ENCODE results near the gene PACC1. TPM values are rescaled to one million over a fixed set of nuclear protein-coding genes. Genes with fewer than 3 reads are reported as not detected.

The PACC1 gene
- total RNA-seq, 2 donors from 2014 or later, result 4.2 TPM; not detected in 1

DNA sequence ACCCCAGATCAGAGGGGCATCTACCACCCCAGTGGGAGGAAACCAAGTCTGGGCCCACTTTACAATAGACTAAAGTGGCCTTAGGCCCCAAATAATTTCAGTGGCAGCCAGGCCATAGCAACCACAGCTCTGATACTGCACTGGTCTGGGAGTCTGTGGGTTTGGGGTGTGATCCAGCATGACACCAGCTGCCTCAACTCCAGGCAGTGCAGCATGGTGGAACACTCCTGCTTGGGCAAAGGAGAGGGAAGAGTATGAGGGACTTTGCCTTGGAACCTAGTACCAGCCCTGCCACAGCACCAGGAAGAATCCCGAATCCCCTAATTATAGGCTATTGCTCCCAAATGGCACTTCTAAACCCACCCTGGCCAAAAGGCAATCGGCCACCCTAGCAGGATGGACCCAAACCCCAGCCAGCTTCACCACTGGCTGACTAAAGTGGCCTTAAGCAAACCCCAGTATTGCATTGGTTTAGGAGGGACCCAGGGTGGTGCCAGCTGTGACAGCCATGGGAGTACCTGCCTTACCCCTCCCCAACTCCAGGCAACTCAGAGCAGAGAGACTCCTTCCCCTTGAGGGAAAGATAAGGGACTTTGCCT is 47.1 kb downstream of the PACC1 start:
- DNase-seq, result no peak
- 70 to 71% methylated on average over 2 of the region's 2 CpGs for WGBS, 2 donors

DNA sequence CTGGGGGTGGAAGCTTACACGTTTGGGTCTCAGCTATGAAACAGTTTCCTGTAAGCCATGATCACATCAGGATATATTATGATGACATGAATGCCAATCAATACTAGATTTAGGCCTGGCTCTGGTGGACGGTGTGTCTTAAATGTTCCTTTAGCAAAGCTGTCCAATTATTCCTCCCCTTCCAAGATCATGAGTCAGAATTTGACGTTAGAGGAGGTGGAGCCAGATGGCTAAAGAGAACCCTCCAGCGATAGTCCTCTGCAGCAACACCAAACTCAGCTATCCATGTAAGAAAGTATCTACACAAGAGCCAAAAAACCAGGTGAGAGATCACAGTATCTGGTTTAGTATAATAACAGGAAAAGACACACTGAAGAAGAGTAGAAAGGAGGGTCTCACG is 47.8 kb downstream of the PACC1 start:
- no peak overlapping the region for H3K27ac ChIP-seq
- TF ChIP-seq, protein P1, sequence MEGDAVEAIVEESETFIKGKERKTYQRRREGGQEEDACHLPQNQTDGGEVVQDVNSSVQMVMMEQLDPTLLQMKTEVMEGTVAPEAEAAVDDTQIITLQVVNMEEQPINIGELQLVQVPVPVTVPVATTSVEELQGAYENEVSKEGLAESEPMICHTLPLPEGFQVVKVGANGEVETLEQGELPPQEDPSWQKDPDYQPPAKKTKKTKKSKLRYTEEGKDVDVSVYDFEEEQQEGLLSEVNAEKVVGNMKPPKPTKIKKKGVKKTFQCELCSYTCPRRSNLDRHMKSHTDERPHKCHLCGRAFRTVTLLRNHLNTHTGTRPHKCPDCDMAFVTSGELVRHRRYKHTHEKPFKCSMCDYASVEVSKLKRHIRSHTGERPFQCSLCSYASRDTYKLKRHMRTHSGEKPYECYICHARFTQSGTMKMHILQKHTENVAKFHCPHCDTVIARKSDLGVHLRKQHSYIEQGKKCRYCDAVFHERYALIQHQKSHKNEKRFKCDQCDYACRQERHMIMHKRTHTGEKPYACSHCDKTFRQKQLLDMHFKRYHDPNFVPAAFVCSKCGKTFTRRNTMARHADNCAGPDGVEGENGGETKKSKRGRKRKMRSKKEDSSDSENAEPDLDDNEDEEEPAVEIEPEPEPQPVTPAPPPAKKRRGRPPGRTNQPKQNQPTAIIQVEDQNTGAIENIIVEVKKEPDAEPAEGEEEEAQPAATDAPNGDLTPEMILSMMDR (IDR thresholded peaks at IDR 0.05), result no peak
- no peak for TF ChIP-seq POLR2A (IDR thresholded peaks at IDR 0.05)
- H3K27me3 ChIP-seq, result no peaks in the 10 kb centered on the region
- H3K4me1 ChIP-seq, result no peaks in the 10 kb centered on the region
- WGBS, 2 donors, result 66 to 67% methylated on average over 5 of the region's 5 CpGs
- no peak overlapping the region for H3K4me3 ChIP-seq
- DNase-seq, result no peak
- H3K36me3 ChIP-seq (replicated peaks in 1 of 2; ENCODE audit: insufficient read depth in 1 of 2, low read depth in 2 of 2), result peaks cover 0 to 4% of the 10 kb centered on the region in 2 donors
- intact Hi-C loops (cut with DNase I), result no loop called here
- no peaks in the 10 kb centered on the region for H3K9me3 ChIP-seq
- no peak for ATAC-seq

More for the DNA sequence above, 47.1 kb downstream of the PACC1 start:
- Histone ChIP-seq H3K27me3 (no peaks in the 10 kb centered on the region), H3K9me3 (no peaks in the 10 kb centered on the region), H3K4me3 (no peak overlapping the region), H3K4me1 (no peaks in the 10 kb centered on the region), H3K27ac (no peak overlapping the region), H3K36me3 (replicated peaks in 1 of 2; ENCODE audit: insufficient read depth in 1 of 2, low read depth in 2 of 2) (no peaks in the 10 kb centered on the region)
- TF ChIP-seq POLR2A (IDR thresholded peaks at IDR 0.05), result no peak
- TF ChIP-seq, protein P1 (IDR thresholded peaks at IDR 0.05), result no peak
- ATAC-seq, result no peak
- intact Hi-C loops (cut with DNase I), result no loop called here

DNA sequence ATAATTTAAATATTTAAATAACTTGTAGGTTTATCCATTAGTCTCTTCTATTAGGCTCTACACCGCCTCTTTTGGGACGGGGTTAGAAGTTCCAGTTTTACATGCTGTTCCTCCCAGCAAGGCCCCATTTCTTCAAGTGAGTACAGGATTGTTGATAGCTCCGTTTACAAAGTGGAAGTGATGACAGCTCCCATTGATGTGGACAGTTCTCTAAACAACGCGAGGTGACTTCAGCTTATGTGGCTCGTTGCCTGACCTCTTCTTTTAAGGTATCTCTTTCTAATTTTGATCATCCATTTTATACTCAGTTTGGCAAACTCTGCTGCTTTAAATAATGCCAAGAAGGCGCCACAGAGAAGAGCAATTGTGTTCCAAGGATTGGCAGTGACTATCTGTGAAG is 49.7 kb downstream of the PACC1 start:
- ATAC-seq (no peak), DNase-seq (no peak)
- Histone ChIP-seq H3K4me3 (no peak overlapping the region), H3K27me3 (no peaks in the 10 kb centered on the region), H3K36me3 (replicated peaks in 1 of 2; ENCODE audit: insufficient read depth in 1 of 2, low read depth in 2 of 2) (peaks cover 0 to 11% of the 10 kb centered on the region in 2 donors), H3K4me1 (no peaks in the 10 kb centered on the region), H3K9me3 (no peaks in the 10 kb centered on the region), H3K27ac (no peak overlapping the region)
- TF ChIP-seq POLR2A (IDR thresholded peaks at IDR 0.05), result no peak
- TF ChIP-seq, protein P1 (IDR thresholded peaks at IDR 0.05), result no peak
- intact Hi-C loops (cut with DNase I), result loop anchor here (5.0 kb wide), 1 partner anchor 298 kb away; no protein-coding TSS in a partner anchor
- 63 to 77% methylated on average over 7 of the region's 7 CpGs for WGBS, 2 donors

DNA sequence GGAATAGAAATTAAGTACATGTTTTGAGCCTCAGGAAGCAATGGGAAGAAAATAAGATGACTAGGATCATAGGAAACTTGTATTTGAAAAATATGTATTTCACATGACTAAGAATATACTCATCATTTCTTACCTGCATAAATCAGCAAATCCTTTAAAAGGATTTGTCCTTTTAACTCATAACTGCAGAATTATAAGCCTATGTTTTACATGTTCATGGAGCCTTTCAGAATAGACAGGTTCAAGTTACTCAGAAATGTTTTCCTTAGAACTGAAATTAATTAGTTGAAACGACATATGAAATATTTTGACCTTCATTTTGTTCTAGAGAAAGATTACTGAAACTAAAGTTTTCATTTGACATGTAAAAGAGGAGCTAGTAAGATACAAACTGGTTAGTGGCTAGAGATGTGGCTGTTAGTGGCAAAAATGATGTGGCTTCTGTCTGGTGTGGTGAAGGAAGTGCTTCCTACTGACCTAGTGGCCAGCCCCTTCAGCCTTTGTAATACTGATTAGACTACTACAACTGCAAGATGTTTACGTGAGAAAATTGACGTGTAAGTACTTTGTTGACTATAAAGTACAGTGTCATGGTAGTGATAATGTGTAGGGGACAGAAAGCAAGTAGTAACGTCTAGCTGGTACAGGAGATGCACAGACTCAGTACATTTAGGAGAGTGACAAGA is 54.7 kb downstream of the PACC1 start:
- Histone ChIP-seq H3K9me3 (no peaks in the 10 kb centered on the region), H3K27ac (no peak overlapping the region), H3K27me3 (no peaks in the 10 kb centered on the region), H3K4me3 (no peak overlapping the region), H3K4me1 (no peaks in the 10 kb centered on the region), H3K36me3 (replicated peaks in 1 of 2; ENCODE audit: insufficient read depth in 1 of 2, low read depth in 2 of 2) (peaks cover 0 to 29% of the 10 kb centered on the region in 2 donors)
- DNase-seq (no peak), ATAC-seq (no peak)
- no peak for TF ChIP-seq POLR2A (IDR thresholded peaks at IDR 0.05)
- TF ChIP-seq, protein P1 (IDR thresholded peaks at IDR 0.05), result no peak
- intact Hi-C loops (cut with DNase I), result loop anchor here (5.0 kb wide), 1 partner anchor 293 kb away; no protein-coding TSS in a partner anchor
- 69 to 71% methylated on average over 4 of the region's 4 CpGs for WGBS, 2 donors

Measured in body of pancreas (tissue), 4 donors.